ENCODE data around the gene HASPIN.
"Not testable (repeated sequence)": the region's sequence is repeated elsewhere in the genome, so short reads cannot be mapped to it uniquely, and the experiment has no call there.

HASPIN gene

GRCh38 chr17:3695723-3696411 lies 27.8 kb upstream of the HASPIN start, which contains the start of gene P2RX5:
Gene P2RX5 (minus strand): TSS chr17:3696155. CDS start chr17:3696005, 150 bp downstream.
- in situ Hi-C loops (cut with MboI; ENCODE audit: low sequenced_read_pairs): no loop called here

GRCh38 chr17:3697103-3697476 lies 26.6 kb upstream of the HASPIN start:
- in situ Hi-C loops (cut with MboI; ENCODE audit: low sequenced_read_pairs): no loop called here

GRCh38 chr17:3698139-3698538 lies 25.6 kb upstream of the HASPIN start:
- in situ Hi-C loops (cut with MboI; ENCODE audit: low sequenced_read_pairs): no loop called here

GRCh38 chr17:3699951-3700350 lies 23.8 kb upstream of the HASPIN start:
- in situ Hi-C loops (cut with MboI; ENCODE audit: low sequenced_read_pairs): no loop called here

GRCh38 chr17:3702041-3702539 lies 21.6 kb upstream of the HASPIN start:
- in situ Hi-C loops (cut with MboI; ENCODE audit: low sequenced_read_pairs): not testable (repeated sequence)

- in situ Hi-C loops (cut with MboI; ENCODE audit: low sequenced_read_pairs): no loop called here
Measured at GRCh38 chr17:3704931-3705717, 18.6 kb upstream of the HASPIN start.

- in situ Hi-C loops (cut with MboI; ENCODE audit: low sequenced_read_pairs): not testable (repeated sequence)
Measured at GRCh38 chr17:3705718-3705984, 18.1 kb upstream of the HASPIN start.

- in situ Hi-C loops (cut with MboI; ENCODE audit: low sequenced_read_pairs): no loop called here
Measured at GRCh38 chr17:3708366-3708765, 15.3 kb upstream of the HASPIN start.

- in situ Hi-C loops (cut with MboI; ENCODE audit: low sequenced_read_pairs): no loop called here
Measured at GRCh38 chr17:3710951-3711383, 12.7 kb upstream of the HASPIN start.

- in situ Hi-C loops (cut with MboI; ENCODE audit: low sequenced_read_pairs): no loop called here
Measured at GRCh38 chr17:3712811-3713463, 10.8 kb upstream of the HASPIN start.

- in situ Hi-C loops (cut with MboI; ENCODE audit: low sequenced_read_pairs): no loop called here
Measured at GRCh38 chr17:3715296-3715695, 8.4 kb upstream of the HASPIN start.

GRCh38 chr17:3718201-3718600 lies 5.5 kb upstream of the HASPIN start:
- in situ Hi-C loops (cut with MboI; ENCODE audit: low sequenced_read_pairs): no loop called here

- in situ Hi-C loops (cut with MboI; ENCODE audit: low sequenced_read_pairs): no loop called here
Measured at GRCh38 chr17:3719265-3719664, 4.4 kb upstream of the HASPIN start.

GRCh38 chr17:3722716-3723115 lies 987 bp upstream of the HASPIN start:
- in situ Hi-C loops (cut with MboI; ENCODE audit: low sequenced_read_pairs): no loop called here

- in situ Hi-C loops (cut with MboI; ENCODE audit: low sequenced_read_pairs): no loop called here
Measured at GRCh38 chr17:3723188-3723555, 531 bp upstream of the HASPIN start.

GRCh38 chr17:3724378-3725077 lies 825 bp downstream of the HASPIN start:
- in situ Hi-C loops (cut with MboI; ENCODE audit: low sequenced_read_pairs): no loop called here

- in situ Hi-C loops (cut with MboI; ENCODE audit: low sequenced_read_pairs): no loop called here
Measured at GRCh38 chr17:3727041-3727440, 3.3 kb downstream of the HASPIN start.

- in situ Hi-C loops (cut with MboI; ENCODE audit: low sequenced_read_pairs): not testable (repeated sequence)
Measured at GRCh38 chr17:3728099-3728498, 4.4 kb downstream of the HASPIN start.

GRCh38 chr17:3729881-3730280 lies 6.2 kb downstream of the HASPIN start:
- in situ Hi-C loops (cut with MboI; ENCODE audit: low sequenced_read_pairs): no loop called here

GRCh38 chr17:3730881-3731429 lies 7.3 kb downstream of the HASPIN start:
- in situ Hi-C loops (cut with MboI; ENCODE audit: low sequenced_read_pairs): no loop called here

GRCh38 chr17:3732210-3732621 lies 8.5 kb downstream of the HASPIN start:
- in situ Hi-C loops (cut with MboI; ENCODE audit: low sequenced_read_pairs): no loop called here

Data from hTERT RPE-1 (cell line).